ENCODE measurements around the gene EYS.

Gene EYS

GRCh38 chr6:64848467-64848866 is 858.6 kb downstream of the EYS start:
- TF ChIP-seq CTCF (IDR thresholded peaks at IDR 0.05; ENCODE audit: control insufficient read depth, extremely low read depth, insufficient read depth): no peak
- no peak for DNase-seq (ENCODE audit: low read depth)

GRCh38 chr6:64847396-64847795 is 859.6 kb downstream of the EYS start:
- no peak for TF ChIP-seq CTCF (IDR thresholded peaks at IDR 0.05; ENCODE audit: control insufficient read depth, extremely low read depth, insufficient read depth)
- no peak overlapping the region for H3K4me3 ChIP-seq (ENCODE audit: low read depth, low read length)
- DNase-seq (ENCODE audit: low read depth): no peak

More at GRCh38 chr6:64848467-64848866, 858.6 kb downstream of the EYS start:
- H3K4me3 ChIP-seq (ENCODE audit: low read depth, low read length): no peak overlapping the region

- DNase-seq (ENCODE audit: low read depth): no peak
- no peak overlapping the region for H3K4me3 ChIP-seq (ENCODE audit: low read depth, low read length)
- TF ChIP-seq CTCF (IDR thresholded peaks at IDR 0.05; ENCODE audit: control insufficient read depth, extremely low read depth, insufficient read depth): peak; percentile 26; the same call in 1 of the 2 replicates
Observed at GRCh38 chr6:64838726-64839125, 868.3 kb downstream of the EYS start.

GRCh38 chr6:64831680-64832079 is 875.3 kb downstream of the EYS start:
- DNase-seq (ENCODE audit: low read depth): no peak

GRCh38 chr6:64817525-64817924 is 889.5 kb downstream of the EYS start:
- TF ChIP-seq CTCF (IDR thresholded peaks at IDR 0.05; ENCODE audit: control insufficient read depth, extremely low read depth, insufficient read depth): no peak
- no peak overlapping the region for H3K4me3 ChIP-seq (ENCODE audit: low read depth, low read length)
- no peak for DNase-seq (ENCODE audit: low read depth)

More at GRCh38 chr6:64831680-64832079, 875.3 kb downstream of the EYS start:
- no peak for TF ChIP-seq CTCF (IDR thresholded peaks at IDR 0.05; ENCODE audit: control insufficient read depth, extremely low read depth, insufficient read depth)
- H3K4me3 ChIP-seq (ENCODE audit: low read depth, low read length): no peak overlapping the region

DNA sequence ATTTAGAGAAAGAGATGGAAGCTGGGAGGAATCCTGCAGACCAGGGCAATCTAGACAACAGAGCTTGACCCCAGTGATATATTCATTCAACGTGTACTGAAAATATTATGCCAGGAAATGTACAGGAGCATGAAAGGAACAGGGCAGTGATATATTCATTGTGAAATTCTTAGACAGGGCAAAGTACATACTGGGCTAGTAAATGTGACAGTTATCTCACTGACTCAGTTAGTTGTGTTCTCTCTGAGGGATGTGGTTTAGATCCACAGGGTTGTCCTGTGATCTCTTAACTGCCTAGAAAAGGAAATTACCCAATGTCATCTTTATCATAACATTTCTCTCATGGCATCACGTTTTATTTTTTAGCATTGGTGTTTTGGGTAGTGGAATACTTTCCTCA is 891.3 kb downstream of the EYS start:
- no peak overlapping the region for H3K4me3 ChIP-seq (ENCODE audit: low read depth, low read length)
- DNase-seq (ENCODE audit: low read depth): no peak
- TF ChIP-seq CTCF (IDR thresholded peaks at IDR 0.05; ENCODE audit: control insufficient read depth, extremely low read depth, insufficient read depth): no peak

- H3K4me3 ChIP-seq (ENCODE audit: low read depth, low read length): no peak overlapping the region
- DNase-seq (ENCODE audit: low read depth): no peak
- no peak for TF ChIP-seq CTCF (IDR thresholded peaks at IDR 0.05; ENCODE audit: control insufficient read depth, extremely low read depth, insufficient read depth)
Observed at GRCh38 chr6:64812138-64812537, 894.9 kb downstream of the EYS start.

All from LNCaP clone FGC (cell line).